Measurements from ENCODE around the gene ZSCAN20.

The ZSCAN20 gene

GRCh38 chr1:33472269-33472980, at the start of gene ZSCAN20:
Gene ZSCAN20 (plus strand): TSS chr1:33472645. CDS start chr1:33479289, 6,644 bp downstream.
- FAIRE-seq, result peak; percentile 97

- no peak for FAIRE-seq
Observed at GRCh38 chr1:33424205-33424604, 48.2 kb upstream of the ZSCAN20 start.

GRCh38 chr1:33424610-33425009, 47.8 kb upstream of the ZSCAN20 start:
- FAIRE-seq, result no peak

GRCh38 chr1:33425900-33426299, 46.5 kb upstream of the ZSCAN20 start:
- no peak for FAIRE-seq

- FAIRE-seq, result no peak
Observed at GRCh38 chr1:33426916-33427315, 45.5 kb upstream of the ZSCAN20 start.

- no peak for FAIRE-seq
Observed at GRCh38 chr1:33428661-33429060, 43.8 kb upstream of the ZSCAN20 start.

- no peak for FAIRE-seq
Observed at GRCh38 chr1:33429332-33429731, 43.1 kb upstream of the ZSCAN20 start.

GRCh38 chr1:33429856-33430691, 42.4 kb upstream of the ZSCAN20 start:
- FAIRE-seq, result no peak

GRCh38 chr1:33430692-33431593, 41.5 kb upstream of the ZSCAN20 start, which contains the start of gene PHC2:
Gene PHC2 (minus strand): TSS chr1:33431095. CDS start chr1:33375539, 55,556 bp downstream.
- no peak for FAIRE-seq

- FAIRE-seq, result no peak
Observed at GRCh38 chr1:33433509-33434362, 38.7 kb upstream of the ZSCAN20 start.

GRCh38 chr1:33434363-33434750, 38.1 kb upstream of the ZSCAN20 start:
- no peak for FAIRE-seq

- no peak for FAIRE-seq
Observed at GRCh38 chr1:33435096-33435820, 37.2 kb upstream of the ZSCAN20 start.

GRCh38 chr1:33436557-33437285, 35.7 kb upstream of the ZSCAN20 start:
- FAIRE-seq, result no peak

- no peak for FAIRE-seq
Observed at GRCh38 chr1:33438364-33439160, 33.9 kb upstream of the ZSCAN20 start.

GRCh38 chr1:33439662-33440061, 32.8 kb upstream of the ZSCAN20 start:
- FAIRE-seq, result no peak

- no peak for FAIRE-seq
Observed at GRCh38 chr1:33441088-33441745, 31.2 kb upstream of the ZSCAN20 start.

- no peak for FAIRE-seq
Observed at GRCh38 chr1:33442141-33442540, 30.3 kb upstream of the ZSCAN20 start.

GRCh38 chr1:33443080-33443704, 29.3 kb upstream of the ZSCAN20 start:
- FAIRE-seq, result no peak
